Activated CD8-positive, alpha-beta memory T cell treated with anti-CD3 and anti-CD28 coated beads, Interleukin-2, amount 50 U/mL, for 24 hours (primary cell): ENCODE results near the gene KRT33B.
"Not testable (repeated sequence)": the region's sequence is repeated elsewhere in the genome, so short reads cannot be mapped to it uniquely, and the experiment has no call there.

Source experiments
- DNase-seq: peaks from one replicate; pipeline ENCODE4 v3.0.0-alpha.2; 2020; ENCODE audit errors: extremely low read depth

The KRT33B gene

GRCh38 chr17:41393826-41394225, 24.2 kb upstream of the KRT33B start:
- no peak for DNase-seq

GRCh38 chr17:41393294-41393693, 23.7 kb upstream of the KRT33B start:
- DNase-seq: no peak

GRCh38 chr17:41392278-41392677, 22.7 kb upstream of the KRT33B start:
- DNase-seq: no peak

GRCh38 chr17:41391535-41391934, 21.9 kb upstream of the KRT33B start:
- DNase-seq: no peak

GRCh38 chr17:41390411-41390938, 20.9 kb upstream of the KRT33B start:
- DNase-seq: no peak

- no peak for DNase-seq
Observed at GRCh38 chr17:41387670-41388069, 18.1 kb upstream of the KRT33B start.

GRCh38 chr17:41386227-41386626, 16.6 kb upstream of the KRT33B start:
- DNase-seq: no peak

GRCh38 chr17:41383690-41384089, 14.1 kb upstream of the KRT33B start:
- DNase-seq: no peak

GRCh38 chr17:41382394-41382793, 12.8 kb upstream of the KRT33B start:
- DNase-seq: no peak

- not testable (repeated sequence) for DNase-seq
Observed at GRCh38 chr17:41381943-41382342, 12.3 kb upstream of the KRT33B start, which contains the start of gene KRT34. Gene KRT34, minus strand, starts transcription at chr17:41382306. Its CDS starts 60 bp downstream, at chr17:41382246.

GRCh38 chr17:41380091-41380490, 10.5 kb upstream of the KRT33B start:
- DNase-seq: not testable (repeated sequence)

- DNase-seq: no peak
Observed at GRCh38 chr17:41377546-41377945, 7.9 kb upstream of the KRT33B start.

GRCh38 chr17:41369023-41369422, 590 bp downstream of the KRT33B start:
- no peak for DNase-seq

GRCh38 chr17:41367426-41368075, 2.1 kb downstream of the KRT33B start:
- no peak for DNase-seq

- DNase-seq: no peak
Observed at GRCh38 chr17:41366070-41366469, 3.5 kb downstream of the KRT33B start.

- DNase-seq: no peak
Observed at GRCh38 chr17:41363881-41364280, 5.7 kb downstream of the KRT33B start.

- DNase-seq: no peak
Observed at GRCh38 chr17:41360296-41360995, 9.2 kb downstream of the KRT33B start.

- no peak for DNase-seq
Observed at GRCh38 chr17:41354536-41354935, 15.1 kb downstream of the KRT33B start.

- DNase-seq: no peak
Observed at GRCh38 chr17:41352597-41353366, 16.8 kb downstream of the KRT33B start.

GRCh38 chr17:41351177-41351576, 18.4 kb downstream of the KRT33B start:
- no peak for DNase-seq

GRCh38 chr17:41350381-41350878, 19.2 kb downstream of the KRT33B start, which contains the start of gene KRT33A:
Gene KRT33A, minus strand, starts transcription at chr17:41350828. Its CDS starts 61 bp downstream, at chr17:41350767.
- not testable (repeated sequence) for DNase-seq
